Central memory CD4-positive, alpha-beta T cell (primary cell): ENCODE data around the gene MED27.

Source experiments
- DNase-seq: peaks from one replicate; pipeline ENCODE4 v3.0.0; 2022
- total RNA-seq, 3 experiments: gene quantifications; one replicate each; lab custom pipeline; 2026; lab: John Stamatoyannopoulos, UW

Gene MED27
- total RNA-seq, result 11.0 to 30.5 (median 13.1) reads per million in 3 experiments

- peak; percentile 87 for DNase-seq
Measured at GRCh38 chr9:132079391-132080091, at the start of gene MED27. Gene MED27, minus strand, starts transcription at chr9:132079867. Its CDS starts 23 bp downstream, at chr9:132079844.

- DNase-seq, result no peak
Measured at GRCh38 chr9:132127888-132128534, 48.3 kb upstream of the MED27 start.

GRCh38 chr9:132126680-132127236 is 47.1 kb upstream of the MED27 start:
- no peak for DNase-seq

- no peak for DNase-seq
Measured at GRCh38 chr9:132125944-132126679, 46.4 kb upstream of the MED27 start.

- DNase-seq, result no peak
Measured at GRCh38 chr9:132125361-132125760, 45.7 kb upstream of the MED27 start.

- DNase-seq, result no peak
Measured at GRCh38 chr9:132124800-132125199, 45.1 kb upstream of the MED27 start.

- DNase-seq, result no peak
Measured at GRCh38 chr9:132121021-132121420, 41.4 kb upstream of the MED27 start.

- no peak for DNase-seq
Measured at GRCh38 chr9:132117694-132118093, 38.0 kb upstream of the MED27 start.

- no peak for DNase-seq
Measured at GRCh38 chr9:132116583-132116982, 36.9 kb upstream of the MED27 start.

GRCh38 chr9:132114102-132114707 is 34.5 kb upstream of the MED27 start:
- DNase-seq, result peak; percentile 7

- DNase-seq, result no peak
Measured at GRCh38 chr9:132109291-132109690, 29.6 kb upstream of the MED27 start.

GRCh38 chr9:132108728-132109127 is 29.1 kb upstream of the MED27 start:
- DNase-seq, result no peak

- no peak for DNase-seq
Measured at GRCh38 chr9:132099741-132100407, 20.2 kb upstream of the MED27 start.

GRCh38 chr9:132099167-132099566 is 19.5 kb upstream of the MED27 start:
- DNase-seq, result no peak

GRCh38 chr9:132094314-132094791 is 14.7 kb upstream of the MED27 start:
- no peak for DNase-seq

- no peak for DNase-seq
Measured at GRCh38 chr9:132090771-132091170, 11.1 kb upstream of the MED27 start.

GRCh38 chr9:132087438-132088030 is 7.9 kb upstream of the MED27 start:
- DNase-seq, result no peak

GRCh38 chr9:132082188-132082587 is 2.5 kb upstream of the MED27 start:
- no peak for DNase-seq

GRCh38 chr9:132078699-132079356 is 839 bp downstream of the MED27 start:
- no peak for DNase-seq

GRCh38 chr9:132077881-132078698 is 1.6 kb downstream of the MED27 start:
- DNase-seq, result peak; percentile 31
